DOHH2 (cell line): ENCODE measurements around the gene SLC9A6.

ENCODE experiments used
- H3F3A ChIP-seq: fragments of 200-600 bp; sonication (generic), shearing (Covaris generic); 2 replicates; pipeline ENCODE4 v1.6.0; 2016; ENCODE audit warnings: antibody characterized with exemption, mild to moderate bottlenecking; ENCODE audit not compliant: control insufficient read depth, insufficient read depth
- H3K27ac ChIP-seq: fragments of 200-600 bp; sonication (generic); 2 replicates; pipeline ENCODE4 v1.5.1; 2014; ENCODE audit warnings: low read depth, mild to moderate bottlenecking, low read length, moderate library complexity
- H3K27me3 ChIP-seq: fragments of 200-600 bp; sonication (generic); 2 replicates; pipeline ENCODE4 v1.6.1; 2014; ENCODE audit warnings: mild to moderate bottlenecking, low read length, mixed read lengths; ENCODE audit not compliant: control insufficient read depth
- H3K36me3 ChIP-seq: fragments of 200-600 bp; sonication (generic); 2 replicates; pipeline ENCODE4 v1.6.1; 2014; ENCODE audit warnings: mild to moderate bottlenecking, low read length, moderate library complexity, mixed read lengths; ENCODE audit not compliant: control insufficient read depth
- H3K4me1 ChIP-seq: fragments of 200-600 bp; sonication (generic); 2 replicates; pipeline ENCODE4 v1.6.1; 2014; ENCODE audit warnings: mild to moderate bottlenecking, low read length, mixed read lengths; ENCODE audit not compliant: control insufficient read depth
- H3K4me2 ChIP-seq: fragments of 200-600 bp; sonication (generic); 2 replicates; pipeline ENCODE4 v1.6.0; 2014; ENCODE audit warnings: mild to moderate bottlenecking, low read length, moderate library complexity
- H3K4me3 ChIP-seq: fragments of 200-600 bp; sonication (generic); 2 replicates; pipeline ENCODE4 v1.5.1; 2014; ENCODE audit warnings: mild to moderate bottlenecking, low read length, mixed read lengths
- H3K79me2 ChIP-seq: fragments of 200-600 bp; sonication (generic); 2 replicates; pipeline ENCODE4 v1.6.1; 2014; ENCODE audit warnings: mild to moderate bottlenecking, low read length, mixed read lengths; ENCODE audit not compliant: control insufficient read depth
- H3K9me2 ChIP-seq: fragments of 200-600 bp; sonication (generic); replicated peaks from 2 replicates; pipeline ENCODE4 v1.6.1; 2014; ENCODE audit warnings: mild to moderate bottlenecking, low read length, mixed read lengths; ENCODE audit not compliant: control insufficient read depth
- H3K9me3 ChIP-seq: fragments of 200-600 bp; sonication (generic); 2 replicates; pipeline ENCODE4 v1.6.1; 2014; ENCODE audit warnings: antibody characterized with exemption, low read length, mixed read lengths; ENCODE audit not compliant: control insufficient read depth, insufficient read depth
- H4K20me1 ChIP-seq: fragments of 200-600 bp; sonication (generic); 2 replicates; pipeline ENCODE4 v1.6.0; 2014; ENCODE audit warnings: low read depth, mild to moderate bottlenecking, antibody characterized with exemption, low read length, moderate library complexity; ENCODE audit not compliant: control insufficient read depth, insufficient read depth
- EZH2phosphoT487 ChIP-seq: fragments of 200-600 bp; sonication (generic); IDR thresholded peaks from 2 replicates; pipeline ENCODE4 v1.6.1; 2017; ENCODE audit warnings: borderline replicate concordance, mild to moderate bottlenecking, antibody characterized with exemption, low read length, moderate library complexity, mixed read lengths
- TF ChIP-seq, protein P1 (sequence below): fragments of 200-600 bp; sonication (generic); IDR thresholded peaks from one replicate; pipeline ENCODE4 v1.5.1; 2014; ENCODE audit warnings: antibody characterized with exemption, mild to moderate bottlenecking, low read depth, low read length; ENCODE audit not compliant: poor library complexity, severe bottlenecking

The SLC9A6 gene

DNA sequence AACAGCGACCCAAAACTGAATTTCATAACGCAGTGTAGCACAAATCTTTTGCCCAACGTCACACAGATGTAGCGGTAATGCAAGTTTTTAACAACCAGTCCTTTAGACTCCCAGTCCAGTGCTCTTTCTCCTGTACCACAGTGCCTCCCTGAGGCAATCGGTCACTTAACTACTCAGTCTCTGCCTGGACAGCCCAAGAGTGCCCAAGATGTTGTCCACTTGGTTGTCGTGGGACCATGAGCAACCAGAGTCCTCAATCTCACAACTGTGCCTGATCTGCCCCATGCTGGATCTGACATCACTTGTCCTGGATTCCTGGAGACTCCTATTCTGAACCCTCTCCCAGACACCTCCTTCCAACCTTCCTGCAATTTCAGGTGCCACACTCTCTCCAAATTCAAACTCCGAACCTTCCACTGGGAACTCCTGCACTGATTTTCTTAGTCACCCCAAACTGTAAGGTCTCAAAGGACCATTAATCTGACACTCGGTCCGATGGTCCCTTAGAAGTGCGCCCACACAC lies 12.1 kb upstream of the SLC9A6 start:
- H3K9me2 ChIP-seq, result no peaks in the 10 kb centered on the region
- TF ChIP-seq EZH2phosphoT487, result no peak
- TF ChIP-seq, protein P1, sequence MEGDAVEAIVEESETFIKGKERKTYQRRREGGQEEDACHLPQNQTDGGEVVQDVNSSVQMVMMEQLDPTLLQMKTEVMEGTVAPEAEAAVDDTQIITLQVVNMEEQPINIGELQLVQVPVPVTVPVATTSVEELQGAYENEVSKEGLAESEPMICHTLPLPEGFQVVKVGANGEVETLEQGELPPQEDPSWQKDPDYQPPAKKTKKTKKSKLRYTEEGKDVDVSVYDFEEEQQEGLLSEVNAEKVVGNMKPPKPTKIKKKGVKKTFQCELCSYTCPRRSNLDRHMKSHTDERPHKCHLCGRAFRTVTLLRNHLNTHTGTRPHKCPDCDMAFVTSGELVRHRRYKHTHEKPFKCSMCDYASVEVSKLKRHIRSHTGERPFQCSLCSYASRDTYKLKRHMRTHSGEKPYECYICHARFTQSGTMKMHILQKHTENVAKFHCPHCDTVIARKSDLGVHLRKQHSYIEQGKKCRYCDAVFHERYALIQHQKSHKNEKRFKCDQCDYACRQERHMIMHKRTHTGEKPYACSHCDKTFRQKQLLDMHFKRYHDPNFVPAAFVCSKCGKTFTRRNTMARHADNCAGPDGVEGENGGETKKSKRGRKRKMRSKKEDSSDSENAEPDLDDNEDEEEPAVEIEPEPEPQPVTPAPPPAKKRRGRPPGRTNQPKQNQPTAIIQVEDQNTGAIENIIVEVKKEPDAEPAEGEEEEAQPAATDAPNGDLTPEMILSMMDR, result peak; percentile 18
- no peaks in the 10 kb centered on the region for H4K20me1 ChIP-seq
- peak overlapping the region; percentile 61 for H3K27ac ChIP-seq
- H3K4me3 ChIP-seq, result peak overlapping the region; percentile 94
- H3K4me1 ChIP-seq, result peaks cover 19% of the 10 kb centered on the region
- H3K36me3 ChIP-seq, result 0 out of 2 replicates have a peak, but pooled peaks cover 2% of the 10 kb centered on the region
- H3K27me3 ChIP-seq, result no peaks in the 10 kb centered on the region
- no peaks in the 10 kb centered on the region for H3F3A ChIP-seq
- H3K79me2 ChIP-seq, result peaks cover 31% of the 10 kb centered on the region
- H3K4me2 ChIP-seq, result peak overlapping the region; percentile 82
- H3K9me3 ChIP-seq, result no peaks in the 10 kb centered on the region

DNA sequence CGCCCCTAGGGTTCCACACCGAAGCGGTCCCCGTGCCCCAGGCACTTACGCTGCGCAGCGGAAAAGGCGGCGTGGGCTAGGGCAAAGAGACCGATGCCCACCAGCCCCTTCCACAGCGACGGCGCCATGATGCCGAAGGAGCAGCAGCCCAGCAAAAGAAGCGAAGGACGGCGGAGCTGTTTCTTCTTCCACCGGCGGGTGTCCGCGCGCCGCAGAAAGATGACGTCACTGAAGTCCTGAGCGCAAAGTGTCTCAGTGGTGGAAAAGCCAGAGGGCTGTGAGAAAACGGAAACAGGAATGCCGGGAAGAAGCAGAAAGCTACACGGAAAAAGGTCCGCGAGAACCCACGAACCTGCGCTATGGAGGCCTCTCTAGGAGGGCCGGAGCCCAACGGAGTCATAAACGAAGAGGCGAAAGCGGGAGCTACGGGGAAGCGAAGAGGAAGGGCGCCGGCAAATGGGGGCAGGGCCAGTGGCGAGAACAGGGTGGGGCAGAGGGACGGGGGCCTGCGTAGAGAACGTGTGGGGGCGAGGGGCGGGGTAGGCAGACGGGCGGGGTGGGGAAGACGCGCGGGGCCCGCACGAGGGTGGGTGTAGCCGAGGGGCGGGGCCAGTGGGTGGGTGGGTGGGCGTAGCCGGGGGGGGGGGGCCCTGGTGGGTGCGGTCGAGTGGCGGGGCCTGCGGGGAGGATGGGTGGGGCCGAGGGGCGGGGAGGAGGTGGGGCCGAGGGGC lies 11.5 kb upstream of the SLC9A6 start, which contains the start of gene MMGT1:
Gene MMGT1, minus strand, starts transcription at position 441 of the 731 bp plus-strand sequence. Its CDS starts 313 bp downstream, at position 128.
- Histone ChIP-seq H3K9me2 (no peaks in the 10 kb centered on the region), H3K36me3 (0 out of 2 replicates have a peak, but pooled peaks cover 2% of the 10 kb centered on the region), H3K27ac (peak within 1 kb of the TSS; percentile 61), H3K9me3 (no peaks in the 10 kb centered on the region), H3K27me3 (no peaks in the 10 kb centered on the region), H3K79me2 (peaks cover 31% of the 10 kb centered on the region), H3F3A (no peaks in the 10 kb centered on the region), H3K4me1 (peaks cover 19% of the 10 kb centered on the region), H3K4me3 (peak within 1 kb of the TSS; percentile 94), H4K20me1 (no peaks in the 10 kb centered on the region), H3K4me2 (peak within 1 kb of the TSS; percentile 82)
- TF ChIP-seq, protein P1, result no peak
- TF ChIP-seq EZH2phosphoT487, result no peak

DNA sequence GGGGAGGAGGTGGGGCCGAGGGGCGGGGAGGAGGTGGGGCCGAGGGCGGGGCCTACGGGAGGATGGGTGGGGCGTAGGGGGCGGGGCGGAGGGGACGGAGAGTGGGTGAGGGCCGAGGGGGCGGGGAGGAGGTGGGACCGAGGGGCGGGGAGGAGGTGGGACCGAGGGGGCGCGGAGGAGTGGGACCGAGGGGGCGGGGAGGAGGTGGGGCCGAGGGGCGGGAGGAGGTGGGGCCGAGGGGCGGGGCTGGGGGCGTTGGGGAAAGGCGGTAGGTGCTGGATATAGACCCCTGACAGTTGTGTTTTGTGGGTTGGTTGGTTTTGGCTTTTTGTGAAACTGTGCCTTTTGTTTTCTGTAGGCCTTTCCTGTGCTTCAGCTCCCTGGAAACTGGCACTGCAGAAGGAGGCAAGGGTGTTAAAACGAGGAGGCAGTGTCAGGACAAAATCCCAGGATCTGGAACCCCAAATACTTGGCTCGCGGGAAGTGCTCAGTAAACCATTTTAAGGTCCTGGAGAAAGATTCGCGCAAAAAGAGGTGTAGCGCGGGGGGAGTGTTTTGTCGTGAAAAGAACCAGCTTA lies 10.9 kb upstream of the SLC9A6 start:
- Histone ChIP-seq H3K27ac (no peak overlapping the region), H3K4me3 (peak overlapping the region; percentile 68), H3K9me2 (no peaks in the 10 kb centered on the region), H3K79me2 (peaks cover 31% of the 10 kb centered on the region), H3K27me3 (no peaks in the 10 kb centered on the region), H3F3A (no peaks in the 10 kb centered on the region), H3K36me3 (no peaks in the 10 kb centered on the region), H3K9me3 (no peaks in the 10 kb centered on the region), H4K20me1 (no peaks in the 10 kb centered on the region), H3K4me1 (peaks cover 19% of the 10 kb centered on the region), H3K4me2 (peak overlapping the region; percentile 76)
- no peak for TF ChIP-seq EZH2phosphoT487
- TF ChIP-seq, protein P1, result no peak
